ENCODE results near the gene MYL7.

Gene MYL7

DNA sequence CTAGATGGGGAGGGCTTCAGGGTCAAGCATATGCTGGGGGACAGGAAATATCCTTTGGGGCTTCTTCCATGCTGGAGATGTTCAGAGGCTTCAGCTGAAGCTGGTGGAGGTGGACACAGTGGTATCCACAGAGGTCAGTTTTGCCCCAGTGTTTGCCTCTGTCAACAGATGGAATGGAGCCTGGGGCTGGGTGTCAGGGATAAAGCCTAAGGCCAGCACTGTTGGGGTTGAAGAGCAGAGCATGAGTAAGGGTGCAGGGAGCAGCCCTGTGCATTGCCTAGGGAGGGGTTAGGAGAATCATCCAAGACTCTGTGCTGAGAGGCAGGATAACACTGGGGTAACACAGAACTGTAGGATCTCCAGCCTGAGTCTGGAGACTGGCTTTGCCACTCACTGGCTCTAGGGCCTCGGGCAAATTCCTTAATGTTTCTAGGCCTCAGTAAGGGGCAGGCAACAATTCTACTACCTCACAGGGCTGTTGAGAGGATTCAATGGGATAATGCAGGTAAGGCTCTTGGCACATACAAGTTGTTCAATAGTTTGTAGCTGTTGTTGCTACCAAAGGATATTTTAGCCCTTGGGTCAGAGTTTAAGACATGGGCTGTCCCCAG lies 21.8 kb upstream of the MYL7 start:
- Histone ChIP-seq H3K27me3 (no peaks in the 10 kb centered on the region), H3K4me1 (ENCODE audit: control insufficient read depth in 1 of 2, insufficient read depth in 1 of 2, low read depth in 1 of 2, low read length in 1 of 2) (no peaks in the 10 kb centered on the region), H3K36me3 (no peaks in the 10 kb centered on the region), H3K27ac (no peak overlapping the region), H3K4me3 (ENCODE audit: low read depth in 1 of 2, low read length in 1 of 2) (no peak overlapping the region), H3K9me3 (no peaks in the 10 kb centered on the region)
- TF ChIP-seq, protein P1, sequence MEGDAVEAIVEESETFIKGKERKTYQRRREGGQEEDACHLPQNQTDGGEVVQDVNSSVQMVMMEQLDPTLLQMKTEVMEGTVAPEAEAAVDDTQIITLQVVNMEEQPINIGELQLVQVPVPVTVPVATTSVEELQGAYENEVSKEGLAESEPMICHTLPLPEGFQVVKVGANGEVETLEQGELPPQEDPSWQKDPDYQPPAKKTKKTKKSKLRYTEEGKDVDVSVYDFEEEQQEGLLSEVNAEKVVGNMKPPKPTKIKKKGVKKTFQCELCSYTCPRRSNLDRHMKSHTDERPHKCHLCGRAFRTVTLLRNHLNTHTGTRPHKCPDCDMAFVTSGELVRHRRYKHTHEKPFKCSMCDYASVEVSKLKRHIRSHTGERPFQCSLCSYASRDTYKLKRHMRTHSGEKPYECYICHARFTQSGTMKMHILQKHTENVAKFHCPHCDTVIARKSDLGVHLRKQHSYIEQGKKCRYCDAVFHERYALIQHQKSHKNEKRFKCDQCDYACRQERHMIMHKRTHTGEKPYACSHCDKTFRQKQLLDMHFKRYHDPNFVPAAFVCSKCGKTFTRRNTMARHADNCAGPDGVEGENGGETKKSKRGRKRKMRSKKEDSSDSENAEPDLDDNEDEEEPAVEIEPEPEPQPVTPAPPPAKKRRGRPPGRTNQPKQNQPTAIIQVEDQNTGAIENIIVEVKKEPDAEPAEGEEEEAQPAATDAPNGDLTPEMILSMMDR (IDR thresholded peaks at IDR 0.05), result no peak

DNA sequence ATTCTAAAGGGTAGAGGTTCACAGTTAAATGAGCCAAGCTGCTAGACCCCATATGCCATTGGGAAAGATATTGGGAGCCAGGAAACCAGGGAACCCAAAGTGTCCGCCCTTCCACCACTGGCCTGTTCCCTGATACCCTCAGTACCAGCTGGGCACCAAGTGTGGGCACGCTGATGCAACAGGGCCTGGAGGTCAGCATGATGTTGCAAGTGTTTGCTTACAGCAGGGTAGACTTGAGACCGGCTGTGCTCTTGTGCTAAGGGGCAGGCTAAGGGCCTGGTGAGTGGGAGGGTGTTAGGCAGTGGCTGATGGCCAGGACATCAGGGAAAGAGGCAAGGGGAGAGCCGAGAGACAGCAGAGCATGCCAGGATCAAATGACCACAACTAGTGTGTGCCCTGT lies 21.0 kb upstream of the MYL7 start:
- no peak overlapping the region for H3K4me3 ChIP-seq (ENCODE audit: low read depth in 1 of 2, low read length in 1 of 2)
- H3K9me3 ChIP-seq, result no peaks in the 10 kb centered on the region
- H3K36me3 ChIP-seq, result no peaks in the 10 kb centered on the region
- H3K4me1 ChIP-seq (ENCODE audit: control insufficient read depth in 1 of 2, insufficient read depth in 1 of 2, low read depth in 1 of 2, low read length in 1 of 2), result no peaks in the 10 kb centered on the region
- TF ChIP-seq, protein P1 (IDR thresholded peaks at IDR 0.05), result no peak
- no peaks in the 10 kb centered on the region for H3K27me3 ChIP-seq
- H3K27ac ChIP-seq, result no peak overlapping the region

DNA sequence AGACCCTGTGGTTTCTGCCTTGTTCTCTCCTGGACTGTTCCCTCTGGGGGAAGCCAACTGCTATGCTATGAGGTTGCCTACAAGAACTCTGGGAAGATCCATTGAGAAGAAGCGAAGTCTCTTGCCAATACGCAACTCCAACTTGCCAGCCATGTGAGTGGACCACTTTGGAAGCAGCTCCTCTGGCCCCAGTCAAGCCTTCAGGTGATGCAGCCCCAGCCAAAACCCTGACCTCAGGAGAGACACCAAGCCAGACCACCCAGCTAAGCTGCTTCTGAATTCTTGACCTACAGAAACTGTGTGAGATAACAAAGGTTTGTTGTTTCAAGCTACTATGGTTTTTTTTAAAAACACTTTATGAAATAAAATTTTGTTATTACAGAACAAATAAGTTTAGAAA lies 20.2 kb upstream of the MYL7 start:
- TF ChIP-seq, protein P1 (IDR thresholded peaks at IDR 0.05), result no peak
- H3K27me3 ChIP-seq, result no peaks in the 10 kb centered on the region
- no peaks in the 10 kb centered on the region for H3K9me3 ChIP-seq
- no peak overlapping the region for H3K27ac ChIP-seq
- no peaks in the 10 kb centered on the region for H3K4me1 ChIP-seq (ENCODE audit: control insufficient read depth in 1 of 2, insufficient read depth in 1 of 2, low read depth in 1 of 2, low read length in 1 of 2)
- H3K4me3 ChIP-seq (ENCODE audit: low read depth in 1 of 2, low read length in 1 of 2), result no peak overlapping the region
- no peaks in the 10 kb centered on the region for H3K36me3 ChIP-seq

DNA sequence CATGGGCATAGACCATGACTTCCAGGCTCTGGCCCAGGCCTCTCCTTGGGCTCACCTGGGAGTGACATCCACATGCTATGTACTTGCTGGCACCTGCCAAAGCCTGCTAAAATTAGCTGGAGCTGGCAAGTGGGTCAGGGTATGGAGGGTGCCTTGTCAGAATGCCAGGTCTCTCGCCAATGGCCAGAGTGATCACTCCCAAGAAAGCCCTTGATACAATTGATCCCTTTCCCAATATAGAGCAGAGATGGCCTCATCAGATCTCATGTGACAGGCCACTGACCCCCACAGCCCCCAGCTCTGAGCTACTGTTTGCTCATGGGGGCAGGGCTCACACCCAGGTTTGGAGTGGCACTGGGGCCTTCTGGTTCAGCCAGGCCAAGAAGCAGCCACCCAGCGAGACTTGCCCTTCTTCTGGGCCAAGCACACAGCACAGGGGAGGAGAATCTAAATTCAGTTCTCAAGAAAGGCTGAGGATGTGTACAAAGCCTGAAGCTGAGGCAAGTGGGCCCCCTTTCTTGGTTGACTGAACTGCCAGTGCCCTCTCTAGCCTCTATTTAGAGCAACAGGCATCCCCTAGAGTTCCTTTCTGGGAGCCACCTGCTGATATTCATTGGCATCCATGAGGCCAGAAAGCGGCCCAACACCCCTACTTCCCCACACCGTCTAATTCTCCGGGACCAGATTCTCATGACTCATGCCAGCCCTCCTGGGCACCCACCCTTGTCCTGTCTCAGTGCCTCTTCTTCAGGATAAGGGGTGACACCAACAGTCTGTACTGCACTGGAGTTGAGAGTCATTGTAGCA lies 18.9 kb upstream of the MYL7 start:
- H3K9me3 ChIP-seq, result no peaks in the 10 kb centered on the region
- H3K36me3 ChIP-seq, result no peaks in the 10 kb centered on the region
- no peaks in the 10 kb centered on the region for H3K4me1 ChIP-seq (ENCODE audit: control insufficient read depth in 1 of 2, insufficient read depth in 1 of 2, low read depth in 1 of 2, low read length in 1 of 2)
- H3K27me3 ChIP-seq, result no peaks in the 10 kb centered on the region
- H3K27ac ChIP-seq, result no peak overlapping the region
- TF ChIP-seq, protein P1 (IDR thresholded peaks at IDR 0.05), result no peak
- no peak overlapping the region for H3K4me3 ChIP-seq (ENCODE audit: low read depth in 1 of 2, low read length in 1 of 2)

DNA sequence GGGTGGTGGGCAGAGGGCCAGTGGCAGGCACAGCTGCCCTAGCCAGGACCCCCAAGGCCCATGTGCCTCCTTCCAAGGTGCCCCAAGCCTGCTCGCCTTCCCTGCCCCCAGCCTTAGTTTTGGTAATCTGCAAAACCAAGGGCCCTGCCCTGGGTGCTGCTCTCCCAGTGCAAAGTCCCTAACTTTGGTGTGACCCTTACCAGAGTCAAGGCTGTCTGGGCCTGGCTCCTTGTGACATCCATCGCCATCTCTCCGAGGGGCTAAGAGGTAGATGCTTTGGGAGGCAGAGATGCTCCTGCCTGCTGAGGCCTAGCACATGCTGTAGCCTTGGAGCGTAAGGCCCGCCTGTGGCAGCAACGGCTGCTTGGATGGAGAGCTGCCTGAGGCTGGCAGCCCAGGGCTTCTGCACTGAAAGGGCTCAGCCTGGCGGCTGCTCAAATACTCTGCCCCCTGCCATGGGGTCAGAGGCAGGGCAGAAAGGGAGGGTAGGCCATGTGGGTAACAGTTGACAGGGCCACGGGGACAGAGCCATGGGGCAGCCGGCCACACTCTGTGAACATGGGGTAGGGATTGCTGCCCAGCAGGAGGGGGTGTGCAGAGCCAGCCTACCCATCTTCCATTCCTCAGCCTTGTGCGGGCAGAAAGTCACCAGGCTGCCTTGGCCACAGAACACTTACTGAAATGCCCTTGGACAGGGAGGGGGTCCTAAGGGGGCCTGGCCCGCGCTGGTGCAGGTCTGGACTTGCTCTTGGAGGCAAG lies 17.9 kb upstream of the MYL7 start:
- Histone ChIP-seq H3K4me1 (ENCODE audit: control insufficient read depth in 1 of 2, insufficient read depth in 1 of 2, low read depth in 1 of 2, low read length in 1 of 2) (no peaks in the 10 kb centered on the region), H3K36me3 (no peaks in the 10 kb centered on the region), H3K27me3 (no peaks in the 10 kb centered on the region), H3K4me3 (ENCODE audit: low read depth in 1 of 2, low read length in 1 of 2) (no peak overlapping the region), H3K27ac (no peak overlapping the region), H3K9me3 (no peaks in the 10 kb centered on the region)
- TF ChIP-seq, protein P1 (IDR thresholded peaks at IDR 0.05), result no peak

All from neutrophil (primary cell).